Erythroblast (primary cell): ENCODE data around the gene LRRC31.

Source experiments
- GATA1 ChIP-seq: IDR thresholded peaks from 2 replicates; pipeline ENCODE4 v1.6.1; 2011; ENCODE audit warnings: low read depth, mild to moderate bottlenecking, control low read depth, low read length, moderate library complexity
- POLR2A ChIP-seq: IDR thresholded peaks from 2 replicates; pipeline ENCODE4 v1.6.1; 2011; ENCODE audit warnings: mild to moderate bottlenecking, low read length

GRCh38 chr3:169812332-169813235, 57.2 kb downstream of the LRRC31 start, which contains the start of the genes LRRC34 and LRRIQ4:
- peak; percentile 50 for TF ChIP-seq POLR2A
- no peak for TF ChIP-seq GATA1
